Neural progenitor cell (in vitro differentiated cells): ENCODE measurements around the gene ZNF117. TPM values are rescaled to one million over a fixed set of nuclear protein-coding genes. Genes with fewer than 3 reads are reported as not detected.
"Not testable (repeated sequence)": the region's sequence is repeated elsewhere in the genome, so short reads cannot be mapped to it uniquely, and the experiment has no call there.

ENCODE experiments used
- DNase-seq: peaks from one replicate; pipeline ENCODE4 v3.0.0-alpha.2; 2016; ENCODE audit warnings: low spot score
- H2AFZ ChIP-seq: fragments of 200-600 bp; sonication (generic); replicated peaks from 2 replicates; pipeline ENCODE4 v1.6.1; 2016; ENCODE audit warnings: antibody characterized with exemption
- H3F3A ChIP-seq: fragments of 200-600 bp; sonication (generic); 2 replicates; pipeline ENCODE4 v1.6.1; 2016; ENCODE audit warnings: antibody characterized with exemption, low read depth
- H3K27ac ChIP-seq: fragments of 200-600 bp; sonication (generic); 2 replicates; pipeline ENCODE4 v1.5.1; 2016; ENCODE audit warnings: mild to moderate bottlenecking
- H3K27me3 ChIP-seq: fragments of 200-600 bp; sonication (generic); 2 replicates; pipeline ENCODE4 v1.6.1; 2016; ENCODE audit warnings: mild to moderate bottlenecking, moderate library complexity
- H3K36me3 ChIP-seq: fragments of 200-600 bp; sonication (generic); 2 replicates; pipeline ENCODE4 v1.5.1; 2016
- H3K4me1 ChIP-seq: fragments of 200-600 bp; sonication (generic); 2 replicates; pipeline ENCODE4 v1.6.1; 2016; ENCODE audit warnings: mixed run types
- H3K4me2 ChIP-seq: fragments of 200-600 bp; sonication (generic); 2 replicates; pipeline ENCODE4 v1.6.1; 2016
- H3K4me3 ChIP-seq: fragments of 200-600 bp; sonication (generic); 2 replicates; pipeline ENCODE4 v1.5.1; 2016
- H3K79me2 ChIP-seq: fragments of 200-600 bp; sonication (generic); 2 replicates; pipeline ENCODE4 v1.6.1; 2016; ENCODE audit warnings: low read depth
- H3K9ac ChIP-seq: fragments of 200-600 bp; sonication (generic); 2 replicates; pipeline ENCODE4 v1.6.1; 2016
- H3K9me3 ChIP-seq: fragments of 200-600 bp; sonication (generic); 2 replicates; pipeline ENCODE4 v1.5.1; 2016; ENCODE audit warnings: low read depth
- H4K20me1 ChIP-seq: fragments of 200-600 bp; sonication (generic); 2 replicates; pipeline ENCODE4 v1.6.1; 2016; ENCODE audit warnings: low read depth
- H3K27ac Mint-ChIP-seq: 3 replicates; pipeline ENCODE4 v1.8.0; 2021; ENCODE audit warnings: mixed read lengths
- H3K27me3 Mint-ChIP-seq: 2 replicates; pipeline ENCODE4 v1.8.0; 2022; ENCODE audit warnings: low read depth, mild to moderate bottlenecking, inconsistent platforms, moderate library complexity, mixed read lengths; ENCODE audit not compliant: insufficient read depth
- H3K36me3 Mint-ChIP-seq: 3 replicates; pipeline ENCODE4 v1.8.0; 2021; ENCODE audit warnings: mixed read lengths
- H3K4me1 Mint-ChIP-seq: 3 replicates; pipeline ENCODE4 v1.8.0; 2021; ENCODE audit warnings: mixed read lengths
- H3K4me3 Mint-ChIP-seq: 3 replicates; pipeline ENCODE4 v1.8.0; 2021; ENCODE audit warnings: mild to moderate bottlenecking, moderate library complexity, mixed read lengths
- H3K9me3 Mint-ChIP-seq: 3 replicates; pipeline ENCODE4 v1.8.0; 2020; ENCODE audit warnings: mixed read lengths
- EZH2 ChIP-seq: fragments of 200-600 bp; sonication (generic); IDR thresholded peaks from 2 replicates; pipeline ENCODE4 v1.6.1; 2017; ENCODE audit warnings: antibody characterized with exemption, mild to moderate bottlenecking, moderate library complexity
- EZH2phosphoT487 ChIP-seq: fragments of 200-600 bp; sonication (generic); IDR thresholded peaks from 2 replicates; pipeline ENCODE4 v1.6.1; 2017; ENCODE audit warnings: antibody characterized with exemption
- small RNA-seq: library from RNA; depleted of rRNA; stranded (forward); fragments of <200 nt; gene quantifications from one replicate; pipeline ENCODE3, GENCODE V24; 2015
- total RNA-seq: library from RNA; depleted of rRNA; stranded (reverse); fragments of >200 nt; gene quantifications from 2 replicates; pipeline ENCODE4 v1.2.3, GENCODE V29; 2015; ENCODE audit warnings: low replicate concordance
- TF ChIP-seq, protein P1 (sequence below): fragments of 200-600 bp; sonication (generic); IDR thresholded peaks from 2 replicates; pipeline ENCODE4 v1.5.1; 2017; ENCODE audit warnings: antibody characterized with exemption, mild to moderate bottlenecking

The ZNF117 gene
- total RNA-seq, 1 donor from 2014 or later, result 71.6 TPM

DNA sequence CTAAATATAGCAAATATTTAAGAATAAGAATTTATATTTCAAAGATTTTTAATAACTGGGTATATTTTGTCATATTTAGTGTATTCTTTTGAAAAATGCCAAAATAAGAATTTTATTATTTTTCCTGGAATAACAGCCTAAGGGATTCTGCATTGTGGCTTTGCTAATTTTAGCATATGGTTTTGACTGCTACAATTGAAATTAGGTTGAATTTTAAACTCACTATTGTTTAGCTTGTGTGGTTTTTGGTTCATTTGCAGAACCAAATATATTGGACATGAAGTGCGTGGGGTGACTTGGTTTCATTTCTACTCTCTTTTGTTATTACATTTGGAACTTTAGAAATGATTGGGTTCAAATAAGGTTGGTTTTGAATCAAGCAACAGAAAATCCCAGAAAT, 52.3 kb downstream of the ZNF117 start:
- H3K4me1 Mint-ChIP-seq, result no peaks in the 10 kb centered on the region
- H3K27ac Mint-ChIP-seq, result no peak overlapping the region
- no peak overlapping the region for H2AFZ ChIP-seq

DNA sequence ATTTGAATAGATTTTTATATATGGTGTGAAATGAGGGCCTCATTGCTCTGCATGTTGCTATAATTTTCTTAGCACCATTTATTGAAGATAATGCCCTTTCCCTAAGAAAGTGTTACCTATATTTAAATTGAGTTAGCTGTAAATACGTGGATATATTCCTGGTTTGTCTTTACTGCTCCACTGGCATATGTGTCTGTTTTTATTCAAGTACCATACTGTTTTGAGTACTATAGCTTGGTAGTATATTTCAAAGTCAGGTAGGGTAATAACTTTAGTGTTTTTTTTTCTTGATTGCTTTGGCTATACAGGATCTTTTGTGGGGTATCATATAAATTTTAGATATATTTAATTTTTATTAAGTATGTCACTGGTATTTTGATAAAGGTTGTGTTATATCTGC, 56.4 kb downstream of the ZNF117 start:
- no peaks in the 10 kb centered on the region for H3K27me3 Mint-ChIP-seq
- no peak overlapping the region for H3K4me3 ChIP-seq
- no peak overlapping the region for H3K27ac Mint-ChIP-seq
- TF ChIP-seq EZH2 (no peak), EZH2phosphoT487 (no peak)
- TF ChIP-seq, protein P1, sequence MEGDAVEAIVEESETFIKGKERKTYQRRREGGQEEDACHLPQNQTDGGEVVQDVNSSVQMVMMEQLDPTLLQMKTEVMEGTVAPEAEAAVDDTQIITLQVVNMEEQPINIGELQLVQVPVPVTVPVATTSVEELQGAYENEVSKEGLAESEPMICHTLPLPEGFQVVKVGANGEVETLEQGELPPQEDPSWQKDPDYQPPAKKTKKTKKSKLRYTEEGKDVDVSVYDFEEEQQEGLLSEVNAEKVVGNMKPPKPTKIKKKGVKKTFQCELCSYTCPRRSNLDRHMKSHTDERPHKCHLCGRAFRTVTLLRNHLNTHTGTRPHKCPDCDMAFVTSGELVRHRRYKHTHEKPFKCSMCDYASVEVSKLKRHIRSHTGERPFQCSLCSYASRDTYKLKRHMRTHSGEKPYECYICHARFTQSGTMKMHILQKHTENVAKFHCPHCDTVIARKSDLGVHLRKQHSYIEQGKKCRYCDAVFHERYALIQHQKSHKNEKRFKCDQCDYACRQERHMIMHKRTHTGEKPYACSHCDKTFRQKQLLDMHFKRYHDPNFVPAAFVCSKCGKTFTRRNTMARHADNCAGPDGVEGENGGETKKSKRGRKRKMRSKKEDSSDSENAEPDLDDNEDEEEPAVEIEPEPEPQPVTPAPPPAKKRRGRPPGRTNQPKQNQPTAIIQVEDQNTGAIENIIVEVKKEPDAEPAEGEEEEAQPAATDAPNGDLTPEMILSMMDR, result no peak
- H3K27me3 ChIP-seq, result no peaks in the 10 kb centered on the region
- no peaks in the 10 kb centered on the region for H3K79me2 ChIP-seq
- no peaks in the 10 kb centered on the region for H3K4me1 Mint-ChIP-seq
- H4K20me1 ChIP-seq, result no peaks in the 10 kb centered on the region
- no peaks in the 10 kb centered on the region for H3K4me1 ChIP-seq
- no peak overlapping the region for H3K9ac ChIP-seq
- no peak overlapping the region for H3K4me3 Mint-ChIP-seq
- H3K4me2 ChIP-seq, result no peak overlapping the region
- no peaks in the 10 kb centered on the region for H3F3A ChIP-seq
- peaks cover 2% of the 10 kb centered on the region for H3K36me3 ChIP-seq
- H3K36me3 Mint-ChIP-seq, result peaks cover 7% of the 10 kb centered on the region
- no peak overlapping the region for H2AFZ ChIP-seq
- no peak for DNase-seq
- H3K9me3 ChIP-seq, result peaks cover 4% of the 10 kb centered on the region
- H3K9me3 Mint-ChIP-seq, result peaks cover 22% of the 10 kb centered on the region
- no peak overlapping the region for H3K27ac ChIP-seq

More for the DNA sequence above, 52.3 kb downstream of the ZNF117 start:
- peaks cover 14% of the 10 kb centered on the region for H3K9me3 Mint-ChIP-seq
- no peaks in the 10 kb centered on the region for H3K79me2 ChIP-seq
- no peaks in the 10 kb centered on the region for H3K9me3 ChIP-seq
- no peaks in the 10 kb centered on the region for H4K20me1 ChIP-seq
- no peaks in the 10 kb centered on the region for H3K36me3 Mint-ChIP-seq
- DNase-seq, result no peak
- H3K4me2 ChIP-seq, result no peak overlapping the region
- H3K27me3 Mint-ChIP-seq, result no peaks in the 10 kb centered on the region
- no peak overlapping the region for H3K4me3 ChIP-seq
- H3F3A ChIP-seq, result no peaks in the 10 kb centered on the region
- H3K36me3 ChIP-seq, result no peaks in the 10 kb centered on the region
- no peak overlapping the region for H3K4me3 Mint-ChIP-seq
- no peak overlapping the region for H3K27ac ChIP-seq
- TF ChIP-seq EZH2, result no peak
- TF ChIP-seq EZH2phosphoT487, result no peak
- TF ChIP-seq, protein P1, result no peak
- H3K9ac ChIP-seq, result no peak overlapping the region
- no peaks in the 10 kb centered on the region for H3K27me3 ChIP-seq
- H3K4me1 ChIP-seq, result no peaks in the 10 kb centered on the region

DNA sequence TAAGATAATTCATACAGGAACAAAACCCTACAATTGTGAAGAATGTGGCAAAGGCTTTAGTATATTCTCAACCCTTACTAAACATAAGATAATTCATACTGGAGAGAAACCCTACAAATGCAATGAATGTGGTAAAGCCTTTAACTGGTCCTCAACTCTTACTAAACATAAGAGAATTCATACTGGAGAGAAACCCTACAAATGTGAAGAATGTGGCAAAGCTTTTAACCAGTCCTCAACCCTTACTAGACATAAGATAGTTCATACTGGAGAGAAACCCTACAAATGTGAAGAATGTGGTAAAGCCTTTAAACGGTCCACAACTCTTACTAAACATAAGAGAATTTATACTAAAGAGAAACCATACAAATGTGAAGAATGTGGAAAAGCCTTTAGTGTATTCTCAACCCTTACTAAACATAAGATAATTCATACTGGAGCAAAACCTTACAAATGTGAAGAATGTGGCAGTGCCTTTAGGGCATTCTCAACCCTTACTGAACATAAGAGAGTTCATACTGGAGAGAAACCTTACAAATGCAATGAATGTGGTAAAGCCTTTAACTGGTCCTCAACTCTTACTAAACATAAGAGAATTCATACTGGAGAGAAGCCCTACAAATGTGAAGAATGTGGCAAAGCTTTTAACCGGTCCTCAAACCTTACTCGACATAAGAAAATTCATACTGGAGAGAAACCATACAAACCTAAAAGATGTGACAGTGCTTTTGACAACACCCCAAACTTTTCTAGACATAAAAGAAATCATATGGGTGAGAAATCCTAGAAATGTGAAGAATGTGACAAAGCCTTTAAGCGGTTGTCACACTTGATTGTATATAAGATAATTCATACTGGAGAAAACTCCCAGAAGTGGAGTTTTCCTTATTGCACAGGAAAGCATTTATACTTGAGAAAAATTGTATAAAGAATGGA, 62.3 kb downstream of the ZNF117 start:
- H2AFZ ChIP-seq, H3K27me3 Mint-ChIP-seq, H3K27ac ChIP-seq, DNase-seq, H3K4me2 ChIP-seq, H3K4me3 Mint-ChIP-seq, H3K79me2 ChIP-seq, H3K27me3 ChIP-seq, H3F3A ChIP-seq, H4K20me1 ChIP-seq, H3K4me1 Mint-ChIP-seq, H3K9ac ChIP-seq, H3K27ac Mint-ChIP-seq, H3K4me1 ChIP-seq: not testable (repeated sequence)
- H3K36me3 Mint-ChIP-seq, result peaks cover 55% of the 10 kb centered on the region
- H3K9me3 Mint-ChIP-seq, result peaks cover 61% of the 10 kb centered on the region
- H3K4me3 ChIP-seq, result peak overlapping the region; percentile 5
- peaks cover 21% of the 10 kb centered on the region for H3K9me3 ChIP-seq
- H3K36me3 ChIP-seq, result peaks cover 55% of the 10 kb centered on the region

Small RNA genes within 50 kb of the gene (small RNA-seq; reads per million reads assigned to genes)
- gene RNU6-1229P, result not detected

Other genes starting within 250 kb of the ZNF117 start
- gene ZNF138, start 196.6 kb downstream of the ZNF117 start, total RNA-seq, result 32.6 and 61.2 TPM in 2 replicates
- 23.5 and 36.5 TPM in 2 replicates for gene ZNF273, start 87.8 kb downstream of the ZNF117 start, total RNA-seq
- gene ERV3-1, start 15.7 kb upstream of the ZNF117 start, total RNA-seq, result 44.6 and 50.0 TPM in 2 replicates